Measurements from ENCODE around the gene EIPR1.

DNA sequence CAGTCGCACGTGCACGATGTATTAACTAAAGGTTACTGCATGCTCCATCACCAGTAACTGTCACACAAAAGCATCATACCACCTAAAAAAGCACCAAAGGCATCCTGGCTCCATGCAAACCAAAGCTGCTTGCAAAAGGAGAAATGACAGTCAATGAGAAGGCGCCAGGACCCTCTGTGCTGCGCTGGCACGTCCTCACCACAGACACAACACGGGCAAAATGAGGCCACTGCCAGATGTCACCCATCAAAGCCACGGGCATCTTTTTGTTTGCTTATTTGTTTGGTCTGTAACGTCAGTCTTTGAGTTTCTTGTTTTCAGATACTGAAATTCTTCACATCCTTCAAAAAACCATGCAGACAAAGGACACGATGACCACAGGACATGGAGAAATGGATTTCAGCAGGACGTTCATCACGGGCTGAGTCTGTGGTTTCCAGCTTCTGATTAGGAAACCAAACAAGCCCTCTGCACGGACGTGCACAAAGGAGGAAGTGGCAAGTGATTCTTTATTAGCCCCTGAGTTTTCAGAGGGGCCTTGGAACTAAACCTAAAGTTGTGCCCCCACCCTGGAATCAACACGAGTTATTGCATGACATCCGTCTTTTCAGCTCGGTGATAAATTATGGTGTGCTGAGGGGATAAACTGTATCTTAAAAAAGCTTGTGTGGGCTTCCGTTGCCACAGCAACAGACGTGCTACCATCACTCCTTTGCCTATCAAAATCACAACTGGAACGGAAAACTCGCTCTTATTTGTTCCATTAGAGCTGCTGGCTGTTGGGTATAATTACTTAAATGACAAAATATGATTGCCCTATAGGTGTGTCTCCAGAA lies 181.8 kb downstream of the EIPR1 start:
- no peak for TF ChIP-seq ZNF274 (IDR thresholded peaks at IDR 0.05; ENCODE audit: low read depth, low read length)
- no peak for TF ChIP-seq SUZ12 (IDR thresholded peaks at IDR 0.05; ENCODE audit: extremely low read depth, insufficient read depth, insufficient read length)
